RCC 7860 (cell line): ENCODE results near the gene ARHGAP28.
"Not testable (repeated sequence)": the region's sequence is repeated elsewhere in the genome, so short reads cannot be mapped to it uniquely, and the experiment has no call there.

Experiments used
- DNase-seq: peaks from one replicate; pipeline ENCODE4 v3.0.0-alpha.2; 2015; ENCODE audit warnings: low spot score
- FAIRE-seq: peaks from 2 replicates; lab custom pipeline; 2012; peaks lifted over from hg19 to GRCh38; lab: Jason Lieb, UNC

ARHGAP28 gene

DNA sequence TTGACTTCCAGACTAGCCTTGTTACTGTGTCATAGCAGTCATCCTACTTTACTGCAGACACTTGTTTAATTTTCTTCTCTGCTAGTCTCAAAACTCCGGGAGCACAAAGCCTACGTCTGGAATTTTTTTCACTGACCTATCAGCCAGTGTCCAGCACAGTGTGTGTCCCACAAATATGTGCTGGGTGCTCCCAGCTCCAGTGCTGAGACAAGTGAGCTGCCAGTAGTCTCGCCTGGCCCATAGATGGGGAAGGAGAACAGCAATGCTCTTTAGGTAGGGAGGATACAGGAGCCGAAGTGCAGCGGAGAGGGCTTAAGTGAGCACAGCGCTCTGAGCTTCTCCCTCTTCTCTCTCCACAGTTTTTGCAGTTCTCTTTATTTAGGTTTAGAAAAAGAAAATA, 34.0 kb downstream of the ARHGAP28 start:
- FAIRE-seq (no peak), DNase-seq (no peak)

DNA sequence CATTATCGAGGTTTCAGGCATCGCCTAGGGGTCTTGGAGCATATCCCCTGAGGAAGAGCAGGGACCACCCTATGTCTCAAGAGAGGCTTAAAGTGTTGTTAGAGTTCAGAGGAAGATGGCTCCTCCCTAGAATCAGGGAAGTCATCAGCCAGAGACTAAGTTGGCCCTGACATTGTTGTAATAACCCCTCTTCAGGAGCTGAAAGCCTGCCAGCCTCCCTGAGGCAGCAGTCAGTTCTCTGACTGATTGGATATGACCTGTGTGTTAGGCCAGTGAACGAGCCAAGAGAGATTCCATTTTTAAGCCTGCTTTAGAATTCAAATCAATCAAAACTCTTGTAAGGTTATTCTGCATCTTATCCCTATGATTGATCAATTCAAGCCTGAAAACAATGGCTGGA, 34.9 kb downstream of the ARHGAP28 start:
- FAIRE-seq: no peak

GRCh38 chr18:6773777-6774176, 44.3 kb downstream of the ARHGAP28 start:
- DNase-seq: no peak

More for the DNA sequence above, 34.9 kb downstream of the ARHGAP28 start:
- no peak for DNase-seq

DNA sequence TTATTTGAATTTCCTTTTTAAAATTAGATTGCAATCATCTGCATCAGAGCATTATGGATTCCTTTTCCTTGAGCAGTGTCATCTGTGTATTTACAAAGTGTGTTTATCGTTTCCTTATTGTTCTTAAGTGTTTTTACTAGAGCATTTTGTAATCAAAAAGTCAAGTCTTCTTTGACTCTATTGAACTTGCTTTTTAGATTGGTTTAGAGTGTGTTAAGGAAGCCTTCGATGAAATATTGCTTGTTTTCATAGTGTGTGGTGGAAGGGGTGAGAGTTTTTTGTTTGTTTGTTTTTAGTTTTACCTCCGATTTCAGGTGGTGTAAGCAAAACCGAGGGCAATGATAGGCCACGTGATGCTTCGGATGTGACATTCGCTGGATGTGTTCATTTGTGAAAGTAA, 45.7 kb downstream of the ARHGAP28 start:
- FAIRE-seq: no peak
- no peak for DNase-seq

More at GRCh38 chr18:6773777-6774176, 44.3 kb downstream of the ARHGAP28 start:
- FAIRE-seq: no peak

DNA sequence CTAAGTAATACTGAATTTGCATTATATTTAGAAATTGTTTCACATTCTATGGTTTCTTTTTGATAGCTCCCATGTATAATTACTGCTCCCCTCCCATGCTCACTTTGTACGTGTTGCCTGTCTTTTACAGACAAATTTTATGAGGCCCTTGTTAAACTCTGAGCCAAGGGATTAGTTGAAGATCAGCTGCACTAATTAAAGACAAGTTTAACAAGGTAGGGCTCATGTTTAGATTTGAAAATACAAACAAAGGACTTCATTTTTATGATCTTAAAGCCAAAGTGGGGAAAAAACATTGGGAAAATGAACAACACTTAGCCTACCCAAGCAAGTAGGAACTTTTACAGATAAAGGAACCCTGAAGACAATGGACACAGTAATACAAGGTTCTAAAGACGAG, 46.2 kb downstream of the ARHGAP28 start:
- FAIRE-seq (no peak), DNase-seq (no peak)

GRCh38 chr18:6776188-6776587, 46.7 kb downstream of the ARHGAP28 start:
- FAIRE-seq: no peak
- no peak for DNase-seq

DNA sequence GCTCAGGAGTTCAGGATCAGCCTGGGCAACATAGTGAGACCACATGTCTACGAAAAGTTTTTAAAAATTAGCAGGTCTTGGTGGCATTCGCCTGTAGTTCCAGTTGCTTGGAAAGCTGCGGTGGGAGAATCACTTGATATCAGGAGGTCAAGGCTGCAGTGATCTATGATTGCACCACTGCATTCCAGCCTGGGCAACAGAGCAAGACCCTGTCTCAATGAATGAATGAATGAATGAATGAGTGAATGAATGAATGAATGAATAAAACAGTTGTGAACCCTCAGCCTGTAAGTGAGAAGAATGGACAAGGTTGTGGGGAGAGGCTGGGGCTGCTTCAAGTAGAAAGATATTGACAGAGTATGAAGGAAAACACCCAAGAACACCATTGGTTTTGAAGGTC, 48.0 kb downstream of the ARHGAP28 start:
- FAIRE-seq (no peak), DNase-seq (no peak)

DNA sequence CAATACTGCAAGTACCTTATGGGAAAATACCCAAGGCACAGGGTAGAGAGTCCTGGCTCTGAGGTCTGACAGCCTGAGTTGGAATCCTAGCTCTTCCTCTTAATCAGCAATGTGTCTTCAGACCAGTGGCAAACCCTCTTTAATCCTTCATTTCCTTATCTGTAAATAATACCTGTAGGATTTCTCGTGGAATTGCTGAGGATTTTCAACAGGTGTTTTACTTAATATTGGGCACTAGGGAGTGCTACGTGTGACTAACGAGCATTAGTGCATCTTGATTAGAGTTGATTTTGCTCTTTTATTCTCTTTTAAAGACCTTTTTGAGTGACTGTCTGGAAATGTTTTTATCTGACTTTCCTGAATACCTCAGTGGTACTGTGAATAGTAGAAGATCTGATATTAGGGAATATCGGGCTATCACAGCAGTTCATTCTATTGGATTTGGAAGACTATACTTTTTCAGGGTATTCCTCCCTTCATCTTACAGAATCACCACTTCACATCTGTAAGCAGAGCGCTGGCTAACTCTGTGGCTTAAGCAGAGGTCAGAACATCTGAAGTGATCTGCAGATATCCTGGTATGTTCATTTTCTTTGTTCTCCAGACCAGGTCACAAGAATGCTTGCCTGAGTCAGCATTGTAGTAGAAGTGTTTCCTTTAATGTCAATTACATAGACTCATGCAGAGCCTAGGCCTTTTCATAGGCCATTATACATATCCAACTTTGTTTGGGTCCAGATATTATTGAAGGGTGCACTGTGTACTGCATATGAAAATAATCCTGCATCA, 49.1 kb downstream of the ARHGAP28 start:
- FAIRE-seq (no peak), DNase-seq (no peak)

DNA sequence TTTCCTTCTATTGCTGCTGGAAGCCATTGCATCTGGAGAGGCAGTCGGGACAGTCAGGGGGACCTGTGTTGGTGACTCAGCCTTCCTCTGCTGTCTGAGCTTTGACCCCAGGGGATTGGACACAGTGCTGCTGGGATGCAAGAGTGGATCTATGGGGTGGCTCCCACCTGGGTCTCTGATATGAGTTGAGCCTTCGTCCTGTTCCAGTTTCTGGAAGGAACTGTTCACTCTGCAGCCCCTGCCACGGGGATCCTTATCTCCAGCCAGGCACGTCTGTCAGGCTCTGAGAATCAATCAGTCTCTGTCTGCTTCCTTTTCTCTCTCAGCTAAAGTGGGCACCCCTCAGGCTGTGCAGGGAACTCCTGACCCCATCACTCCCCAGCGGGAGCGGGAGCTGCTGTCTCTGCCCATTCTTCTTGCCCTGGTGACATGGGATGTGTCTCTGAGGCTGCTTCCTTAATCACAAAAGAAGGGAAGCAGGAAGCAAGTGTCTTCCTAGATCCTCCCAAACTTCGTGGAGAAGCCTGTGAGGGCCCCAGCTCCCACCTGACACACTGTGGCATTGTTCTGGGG, 51.7 kb downstream of the ARHGAP28 start:
- DNase-seq (no peak), FAIRE-seq (no peak)

DNA sequence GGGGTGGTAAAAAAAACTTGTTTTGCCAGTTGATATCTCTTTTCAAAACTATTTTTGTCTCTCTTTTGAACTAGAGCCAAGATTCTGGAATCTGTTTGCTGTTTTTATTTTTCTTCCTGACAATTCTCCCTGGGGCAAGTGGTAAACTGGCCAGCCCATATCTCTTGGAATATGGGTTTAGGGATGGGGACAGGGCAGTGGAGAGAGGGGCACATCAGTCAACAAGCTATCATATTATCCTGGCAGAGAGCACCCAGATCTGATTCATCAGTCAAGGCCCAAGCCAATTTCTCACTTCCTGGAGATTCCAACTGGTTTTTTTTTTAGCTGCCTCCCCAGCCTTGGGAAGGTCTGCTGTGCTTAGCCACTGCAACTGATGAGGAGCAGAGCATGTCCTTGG, 52.3 kb downstream of the ARHGAP28 start:
- DNase-seq: no peak
- no peak for FAIRE-seq

- FAIRE-seq (no peak), DNase-seq (no peak)
Observed at GRCh38 chr18:6782861-6783260, 53.3 kb downstream of the ARHGAP28 start.

DNA sequence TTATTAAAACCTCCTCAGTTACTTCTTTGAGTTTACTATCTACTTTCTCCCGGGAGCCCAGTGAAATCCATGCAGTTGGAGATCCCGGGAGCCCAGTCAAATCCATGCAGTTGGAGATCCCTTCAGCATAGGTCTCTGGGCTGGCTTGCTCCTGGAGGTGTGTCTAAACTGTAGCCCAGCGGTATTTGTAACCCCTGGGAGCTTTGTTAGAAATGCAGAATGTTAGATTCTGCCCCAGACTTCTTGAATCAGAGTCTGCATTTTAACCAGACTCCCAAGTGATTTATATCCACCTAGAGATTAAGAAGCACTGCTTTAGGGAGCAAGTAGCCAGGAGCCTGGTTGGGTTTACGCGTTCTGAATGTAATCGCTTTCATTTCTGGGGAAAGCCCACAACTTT, 54.5 kb downstream of the ARHGAP28 start:
- DNase-seq (no peak), FAIRE-seq (no peak)

GRCh38 chr18:6785001-6785400, 55.5 kb downstream of the ARHGAP28 start:
- DNase-seq (no peak), FAIRE-seq (no peak)

DNA sequence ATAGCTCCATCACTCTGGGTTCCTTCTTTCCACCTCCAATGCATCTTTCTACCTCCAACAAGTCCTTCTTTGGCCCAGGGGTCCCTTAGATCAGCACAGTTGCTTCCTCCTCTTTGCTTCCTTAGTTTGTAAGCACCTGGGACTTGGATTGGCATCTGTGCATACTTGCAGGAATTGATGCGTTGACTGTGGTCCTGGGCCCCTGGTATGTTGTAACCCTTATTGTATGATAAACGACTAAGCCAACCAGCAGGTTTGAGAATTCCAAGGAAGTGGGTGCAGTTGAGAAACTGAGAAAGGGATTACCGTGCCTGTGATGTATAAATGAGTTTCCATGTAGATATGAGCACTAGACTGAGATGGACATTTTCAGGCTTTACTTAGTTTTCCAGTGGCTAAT, 55.9 kb downstream of the ARHGAP28 start:
- FAIRE-seq: no peak
- no peak for DNase-seq

DNA sequence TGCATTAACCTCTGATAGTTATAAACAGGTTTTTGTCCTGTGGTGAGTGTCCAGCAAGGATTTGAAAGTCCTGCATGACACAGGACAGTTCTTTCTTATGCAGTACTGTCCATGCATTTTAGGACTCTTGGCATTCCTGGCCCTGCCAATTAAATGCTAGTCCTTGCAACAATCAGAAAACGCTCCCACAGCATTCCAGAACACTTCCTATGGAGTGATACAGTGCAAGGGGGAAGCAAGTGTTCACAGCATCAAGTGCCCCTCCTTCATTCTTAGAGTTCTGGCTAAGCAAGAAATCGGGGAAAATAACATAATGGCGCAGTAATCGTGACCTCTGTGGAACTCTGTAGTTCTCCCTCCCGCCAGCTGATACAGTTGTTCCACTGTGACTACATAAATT, 62.9 kb downstream of the ARHGAP28 start:
- FAIRE-seq: no peak
- no peak for DNase-seq

- no peak for FAIRE-seq
Observed at GRCh38 chr18:6793455-6793854, 63.9 kb downstream of the ARHGAP28 start.

DNA sequence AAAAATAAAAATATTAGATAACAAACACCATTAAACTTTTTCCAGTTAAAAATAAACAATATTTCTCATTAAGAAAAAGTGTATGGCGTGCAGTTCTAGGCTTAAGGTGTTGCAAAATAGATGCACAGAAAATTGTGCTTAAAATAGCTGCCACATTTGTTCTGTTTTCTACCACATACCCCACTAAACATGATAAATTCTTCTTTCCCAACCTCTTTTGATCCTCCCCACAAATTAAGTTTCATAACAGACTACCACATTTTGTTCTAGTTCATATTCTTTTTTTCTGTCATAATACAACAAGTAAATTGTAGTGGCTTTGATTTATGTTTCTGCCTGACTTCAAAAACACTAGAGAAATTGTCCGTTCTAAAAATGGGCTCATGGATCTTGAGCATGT, 64.5 kb downstream of the ARHGAP28 start:
- no peak for FAIRE-seq
- DNase-seq: no peak

More at GRCh38 chr18:6793455-6793854, 63.9 kb downstream of the ARHGAP28 start:
- no peak for DNase-seq

- DNase-seq (no peak), FAIRE-seq (no peak)
Observed at GRCh38 chr18:6795307-6795706, 65.8 kb downstream of the ARHGAP28 start.

- DNase-seq (no peak), FAIRE-seq (no peak)
Observed at GRCh38 chr18:6796511-6796910, 67.0 kb downstream of the ARHGAP28 start.

DNA sequence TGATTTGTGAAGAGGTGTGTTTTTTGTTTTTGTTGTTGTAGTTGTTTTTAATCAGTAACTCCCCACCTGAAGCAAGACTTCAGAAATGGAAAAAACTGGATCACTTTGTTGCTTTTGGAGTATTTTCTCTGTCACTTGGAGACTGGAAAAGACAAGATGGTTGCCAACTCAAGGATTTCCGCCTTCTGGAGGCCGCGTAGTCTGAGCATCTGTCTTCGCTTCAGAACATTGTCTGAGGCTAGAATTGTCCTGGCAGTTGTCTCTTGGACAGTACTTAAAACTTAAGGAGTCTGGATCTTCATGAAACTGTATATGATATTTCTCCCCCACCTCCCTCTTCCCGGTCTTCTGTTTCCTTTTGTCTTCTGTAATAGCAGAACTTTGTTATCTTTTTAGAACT, 67.7 kb downstream of the ARHGAP28 start:
- DNase-seq (no peak), FAIRE-seq (no peak)

DNA sequence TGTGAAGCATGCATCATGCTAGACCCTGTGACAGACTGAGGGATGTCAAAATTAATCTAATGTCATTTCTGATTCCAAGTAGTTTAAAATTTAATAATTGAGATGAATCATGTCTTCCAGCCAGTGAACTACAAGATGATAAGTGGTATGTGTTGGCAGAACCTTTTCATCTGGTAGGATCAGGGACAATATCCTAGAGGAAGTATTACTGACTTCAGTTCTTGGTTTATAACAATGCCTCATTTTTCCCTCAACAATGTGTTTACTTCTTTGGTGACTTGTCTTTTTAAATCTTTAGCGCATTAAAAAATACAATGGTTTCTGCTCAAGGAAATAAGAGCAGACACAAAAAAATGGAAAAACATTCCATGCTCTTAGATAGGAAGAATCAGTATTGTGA, 69.4 kb downstream of the ARHGAP28 start:
- no peak for FAIRE-seq
- DNase-seq: no peak

DNA sequence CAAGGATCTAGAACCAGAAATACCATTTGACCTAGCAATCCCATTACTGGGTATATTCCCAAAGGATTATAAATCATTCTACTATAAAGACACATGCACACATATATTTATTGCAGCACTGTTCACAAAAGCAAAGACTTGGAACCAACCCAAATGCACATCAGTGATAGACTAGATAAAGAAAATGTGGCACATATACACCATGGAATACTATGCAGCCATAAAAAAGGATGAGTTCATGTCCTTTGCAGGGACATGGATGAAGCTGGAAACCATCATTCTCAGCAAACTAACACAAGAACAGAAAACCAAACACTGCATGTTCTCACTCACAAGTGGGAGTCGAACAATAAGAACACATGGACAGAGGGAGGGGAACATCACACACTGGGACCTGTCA, 70.8 kb downstream of the ARHGAP28 start:
- not testable (repeated sequence) for DNase-seq, FAIRE-seq
